SK-N-SH treated with all-trans-retinoic acid at 6 μM for 48 hours (cell line): Measurements from ENCODE around the gene ZFP14.

Source experiments
- ARNTL ChIP-seq: fragments of 450-650 bp; formaldehyde crosslinking; IDR thresholded peaks from 2 replicates; pipeline ENCODE4 v1.5.0; 2020; ENCODE audit warnings: low read depth, mild to moderate bottlenecking, moderate library complexity, borderline replicate concordance
- BACH2 ChIP-seq: fragments of 250-450 bp; sonication (Bioruptor Pico); IDR thresholded peaks from 2 replicates; pipeline ENCODE4 v1.9.0; 2021; ENCODE audit warnings: mild to moderate bottlenecking, borderline replicate concordance
- CSDC2 ChIP-seq: fragments of 250-450 bp; sonication (Bioruptor Pico); IDR thresholded peaks from 2 replicates; pipeline ENCODE4 v1.5.0; 2020; ENCODE audit warnings: mild to moderate bottlenecking, moderate library complexity
- ISL1 ChIP-seq: fragments of 250-450 bp; sonication (Bioruptor Pico); IDR thresholded peaks from 2 replicates; pipeline ENCODE4 v2.1.2; 2022; ENCODE audit warnings: mild to moderate bottlenecking, moderate library complexity
- RARB ChIP-seq: fragments of 250-450 bp; sonication (Bioruptor Pico); IDR thresholded peaks from 2 replicates; pipeline ENCODE4 v1.8.0; 2021; ENCODE audit warnings: mild to moderate bottlenecking, moderate library complexity
- SNAI2 ChIP-seq: fragments of 250-450 bp; sonication (Bioruptor Pico); IDR thresholded peaks from 2 replicates; pipeline ENCODE4 v1.5.0; 2020; ENCODE audit warnings: mild to moderate bottlenecking, moderate library complexity
- TSHZ2 ChIP-seq: fragments of 250-450 bp; sonication (Bioruptor Pico); IDR thresholded peaks from 2 replicates; pipeline ENCODE4 v1.5.0; 2020; ENCODE audit warnings: mild to moderate bottlenecking, moderate library complexity
- ZC3H10 ChIP-seq: fragments of 250-450 bp; sonication (Bioruptor Pico); IDR thresholded peaks from 2 replicates; pipeline ENCODE4 v1.5.1; 2021; ENCODE audit warnings: mild to moderate bottlenecking, moderate library complexity
- ZFP30 ChIP-seq: fragments of 450-650 bp; formaldehyde crosslinking; IDR thresholded peaks from 2 replicates; pipeline ENCODE4 v1.5.0; 2022; ENCODE audit warnings: mild to moderate bottlenecking, moderate library complexity
- TF ChIP-seq, protein P1 (sequence below): fragments of 250-450 bp; sonication (Bioruptor Pico); IDR thresholded peaks from 2 replicates; pipeline ENCODE4 v1.8.0; 2021; ENCODE audit warnings: low read depth, mild to moderate bottlenecking, moderate library complexity, borderline replicate concordance
- TF ChIP-seq, protein P2 (sequence below): fragments of 250-450 bp; sonication (Bioruptor Pico); IDR thresholded peaks from 2 replicates; pipeline ENCODE4 v1.5.1; 2020; ENCODE audit warnings: low read depth, mild to moderate bottlenecking, moderate library complexity
- TF ChIP-seq, protein P3 (sequence below): fragments of 250-450 bp; sonication (Bioruptor Pico); IDR thresholded peaks from 2 replicates; pipeline ENCODE4 v1.8.0; 2020; ENCODE audit warnings: mild to moderate bottlenecking, moderate library complexity, borderline replicate concordance

DNA sequence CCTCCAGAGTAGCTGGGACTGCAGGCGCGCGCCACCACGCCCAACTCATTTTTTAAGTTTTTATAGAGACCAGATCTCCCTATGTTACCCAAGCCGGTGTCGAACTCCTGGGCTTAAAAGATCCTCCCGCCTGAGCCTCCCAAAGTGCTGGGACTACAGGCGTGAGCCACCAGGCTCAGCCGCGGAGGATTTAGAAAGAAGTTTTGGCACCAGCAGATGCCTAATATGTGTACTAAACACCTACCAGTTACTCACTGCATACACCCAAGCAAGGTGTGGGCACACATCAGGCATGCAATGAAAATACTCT, 464 bp upstream of the ZFP14 start:
- TF ChIP-seq SNAI2 (CRISPR knock-in tag) (no peak), CSDC2 (CRISPR knock-in tag) (no peak), BACH2 (no peak), ZFP30 (CRISPR knock-in tag) (no peak), RARB (CRISPR knock-in tag) (no peak), TSHZ2 (CRISPR knock-in tag) (no peak), ISL1 (CRISPR knock-in tag) (no peak), ZC3H10 (CRISPR knock-in tag) (no peak), ARNTL (CRISPR knock-in tag) (no peak)
- TF ChIP-seq, protein P1, sequence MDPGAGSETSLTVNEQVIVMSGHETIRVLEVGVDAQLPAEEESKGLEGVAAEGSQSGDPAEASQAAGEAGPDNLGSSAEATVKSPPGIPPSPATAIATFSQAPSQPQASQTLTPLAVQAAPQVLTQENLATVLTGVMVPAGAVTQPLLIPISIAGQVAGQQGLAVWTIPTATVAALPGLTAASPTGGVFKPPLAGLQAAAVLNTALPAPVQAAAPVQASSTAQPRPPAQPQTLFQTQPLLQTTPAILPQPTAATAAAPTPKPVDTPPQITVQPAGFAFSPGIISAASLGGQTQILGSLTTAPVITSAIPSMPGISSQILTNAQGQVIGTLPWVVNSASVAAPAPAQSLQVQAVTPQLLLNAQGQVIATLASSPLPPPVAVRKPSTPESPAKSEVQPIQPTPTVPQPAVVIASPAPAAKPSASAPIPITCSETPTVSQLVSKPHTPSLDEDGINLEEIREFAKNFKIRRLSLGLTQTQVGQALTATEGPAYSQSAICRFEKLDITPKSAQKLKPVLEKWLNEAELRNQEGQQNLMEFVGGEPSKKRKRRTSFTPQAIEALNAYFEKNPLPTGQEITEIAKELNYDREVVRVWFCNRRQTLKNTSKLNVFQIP (CRISPR knock-in tag): no peak
- TF ChIP-seq, protein P2, sequence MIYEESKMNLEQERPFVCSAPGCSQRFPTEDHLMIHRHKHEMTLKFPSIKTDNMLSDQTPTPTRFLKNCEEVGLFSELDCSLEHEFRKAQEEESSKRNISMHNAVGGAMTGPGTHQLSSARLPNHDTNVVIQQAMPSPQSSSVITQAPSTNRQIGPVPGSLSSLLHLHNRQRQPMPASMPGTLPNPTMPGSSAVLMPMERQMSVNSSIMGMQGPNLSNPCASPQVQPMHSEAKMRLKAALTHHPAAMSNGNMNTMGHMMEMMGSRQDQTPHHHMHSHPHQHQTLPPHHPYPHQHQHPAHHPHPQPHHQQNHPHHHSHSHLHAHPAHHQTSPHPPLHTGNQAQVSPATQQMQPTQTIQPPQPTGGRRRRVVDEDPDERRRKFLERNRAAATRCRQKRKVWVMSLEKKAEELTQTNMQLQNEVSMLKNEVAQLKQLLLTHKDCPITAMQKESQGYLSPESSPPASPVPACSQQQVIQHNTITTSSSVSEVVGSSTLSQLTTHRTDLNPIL (CRISPR knock-in tag): no peak
- TF ChIP-seq, protein P3, sequence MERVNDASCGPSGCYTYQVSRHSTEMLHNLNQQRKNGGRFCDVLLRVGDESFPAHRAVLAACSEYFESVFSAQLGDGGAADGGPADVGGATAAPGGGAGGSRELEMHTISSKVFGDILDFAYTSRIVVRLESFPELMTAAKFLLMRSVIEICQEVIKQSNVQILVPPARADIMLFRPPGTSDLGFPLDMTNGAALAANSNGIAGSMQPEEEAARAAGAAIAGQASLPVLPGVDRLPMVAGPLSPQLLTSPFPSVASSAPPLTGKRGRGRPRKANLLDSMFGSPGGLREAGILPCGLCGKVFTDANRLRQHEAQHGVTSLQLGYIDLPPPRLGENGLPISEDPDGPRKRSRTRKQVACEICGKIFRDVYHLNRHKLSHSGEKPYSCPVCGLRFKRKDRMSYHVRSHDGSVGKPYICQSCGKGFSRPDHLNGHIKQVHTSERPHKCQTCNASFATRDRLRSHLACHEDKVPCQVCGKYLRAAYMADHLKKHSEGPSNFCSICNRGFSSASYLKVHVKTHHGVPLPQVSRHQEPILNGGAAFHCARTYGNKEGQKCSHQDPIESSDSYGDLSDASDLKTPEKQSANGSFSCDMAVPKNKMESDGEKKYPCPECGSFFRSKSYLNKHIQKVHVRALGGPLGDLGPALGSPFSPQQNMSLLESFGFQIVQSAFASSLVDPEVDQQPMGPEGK (CRISPR knock-in tag): no peak
